ENCODE results near the gene NOLC1. TPM values are rescaled to one million over a fixed set of nuclear protein-coding genes. Genes with fewer than 3 reads are reported as not detected.

Gene NOLC1
- total and polyA plus RNA-seq, 4 donors, result 11.6 to 26.3 (median 20.4) TPM

DNA sequence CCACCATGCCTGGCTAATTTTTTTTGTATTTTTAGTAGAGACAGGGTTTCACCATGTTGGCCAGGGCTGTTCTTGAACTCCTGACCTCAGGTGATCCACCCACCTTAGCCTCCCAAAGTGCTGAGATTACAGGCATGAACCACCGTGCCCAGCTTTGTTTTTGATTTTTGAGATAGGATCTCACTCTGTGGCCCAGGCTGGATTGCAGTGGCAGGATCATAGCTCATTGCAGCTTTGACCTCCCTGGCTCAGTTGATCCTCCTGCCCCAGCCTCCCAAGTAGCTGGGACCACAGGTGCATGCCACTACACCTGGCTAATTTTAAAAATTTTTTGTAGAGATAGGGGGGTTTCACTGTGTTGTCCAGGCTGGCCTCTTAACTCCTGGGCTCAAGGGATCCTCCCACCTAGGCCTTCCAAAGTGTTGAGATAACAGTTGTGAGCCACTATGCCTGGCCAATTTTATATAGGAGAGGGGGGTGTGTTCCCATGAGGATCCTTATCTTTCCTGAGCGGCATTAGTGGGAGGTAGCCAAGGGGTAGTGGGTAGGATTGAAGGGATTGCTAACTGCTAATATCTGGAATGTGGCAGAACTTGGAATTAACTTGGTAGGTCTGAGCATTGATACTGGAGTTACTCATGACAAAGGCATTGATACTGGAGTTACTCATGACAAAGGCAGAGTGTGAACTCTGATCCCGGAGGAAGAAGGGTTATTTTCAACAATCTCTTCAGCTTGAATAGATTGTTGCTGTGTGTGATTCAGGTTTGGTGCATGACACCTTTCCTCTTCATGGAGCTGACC lies 1.0 kb upstream of the NOLC1 start:
- Histone ChIP-seq H3K27me3 (ENCODE audit: control insufficient read depth in 4 of 4, insufficient read depth in 4 of 4, low read length in 3 of 4) (no peaks in the 10 kb centered on the region), H3K9me3 (ENCODE audit: control insufficient read depth in 4 of 4, low read length in 3 of 4) (no peaks in the 10 kb centered on the region), H3K27ac (ENCODE audit: low read depth in 1 of 2, low read length in 2 of 2) (peak overlapping the region; percentile 85 to 90), H3K36me3 (ENCODE audit: control insufficient read depth in 4 of 4, insufficient read depth in 3 of 4, low read depth in 1 of 4, low read length in 3 of 4) (peaks cover 3 to 35% (median 17%) of the 10 kb centered on the region in 4 donors), H3K4me3 (ENCODE audit: low read depth in 1 of 3, low read length in 3 of 3) (peak overlapping the region in 2 of 3 donors; percentile 29 to 39), H3K4me1 (ENCODE audit: control insufficient read depth in 4 of 4, insufficient read depth in 4 of 4, low read length in 3 of 4) (peaks cover 2 to 19% (median 12%) of the 10 kb centered on the region in 4 donors), H3K9ac (ENCODE audit: low read depth in 1 of 2, low read length in 2 of 2) (no peak overlapping the region)
- 85% methylated on average over 3 of the region's 3 CpGs for WGBS
- no peak for TF ChIP-seq FOXA2 (IDR thresholded peaks at IDR 0.05)
- TF ChIP-seq HNF4A (conservative IDR thresholded peaks at IDR 0.05), result no peak
- no peak for TF ChIP-seq YY1 (IDR thresholded peaks at IDR 0.05)
- TF ChIP-seq EGR1 (IDR thresholded peaks at IDR 0.05; ENCODE audit: low read depth in 2 of 2), result no peak
- TF ChIP-seq, protein P1, sequence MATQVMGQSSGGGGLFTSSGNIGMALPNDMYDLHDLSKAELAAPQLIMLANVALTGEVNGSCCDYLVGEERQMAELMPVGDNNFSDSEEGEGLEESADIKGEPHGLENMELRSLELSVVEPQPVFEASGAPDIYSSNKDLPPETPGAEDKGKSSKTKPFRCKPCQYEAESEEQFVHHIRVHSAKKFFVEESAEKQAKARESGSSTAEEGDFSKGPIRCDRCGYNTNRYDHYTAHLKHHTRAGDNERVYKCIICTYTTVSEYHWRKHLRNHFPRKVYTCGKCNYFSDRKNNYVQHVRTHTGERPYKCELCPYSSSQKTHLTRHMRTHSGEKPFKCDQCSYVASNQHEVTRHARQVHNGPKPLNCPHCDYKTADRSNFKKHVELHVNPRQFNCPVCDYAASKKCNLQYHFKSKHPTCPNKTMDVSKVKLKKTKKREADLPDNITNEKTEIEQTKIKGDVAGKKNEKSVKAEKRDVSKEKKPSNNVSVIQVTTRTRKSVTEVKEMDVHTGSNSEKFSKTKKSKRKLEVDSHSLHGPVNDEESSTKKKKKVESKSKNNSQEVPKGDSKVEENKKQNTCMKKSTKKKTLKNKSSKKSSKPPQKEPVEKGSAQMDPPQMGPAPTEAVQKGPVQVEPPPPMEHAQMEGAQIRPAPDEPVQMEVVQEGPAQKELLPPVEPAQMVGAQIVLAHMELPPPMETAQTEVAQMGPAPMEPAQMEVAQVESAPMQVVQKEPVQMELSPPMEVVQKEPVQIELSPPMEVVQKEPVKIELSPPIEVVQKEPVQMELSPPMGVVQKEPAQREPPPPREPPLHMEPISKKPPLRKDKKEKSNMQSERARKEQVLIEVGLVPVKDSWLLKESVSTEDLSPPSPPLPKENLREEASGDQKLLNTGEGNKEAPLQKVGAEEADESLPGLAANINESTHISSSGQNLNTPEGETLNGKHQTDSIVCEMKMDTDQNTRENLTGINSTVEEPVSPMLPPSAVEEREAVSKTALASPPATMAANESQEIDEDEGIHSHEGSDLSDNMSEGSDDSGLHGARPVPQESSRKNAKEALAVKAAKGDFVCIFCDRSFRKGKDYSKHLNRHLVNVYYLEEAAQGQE (IDR thresholded peaks at IDR 0.05), result no peak
- no peak for TF ChIP-seq SP1 (IDR thresholded peaks at IDR 0.05)
- no peak for TF ChIP-seq NR2F2 (IDR thresholded peaks at IDR 0.05)
- no peak for TF ChIP-seq GABPA (IDR thresholded peaks at IDR 0.05 in 1 of 2, conservative IDR thresholded peaks at IDR 0.05 in 1 of 2)
- DNase-seq (ENCODE audit: low spot score), result no peak

DNA sequence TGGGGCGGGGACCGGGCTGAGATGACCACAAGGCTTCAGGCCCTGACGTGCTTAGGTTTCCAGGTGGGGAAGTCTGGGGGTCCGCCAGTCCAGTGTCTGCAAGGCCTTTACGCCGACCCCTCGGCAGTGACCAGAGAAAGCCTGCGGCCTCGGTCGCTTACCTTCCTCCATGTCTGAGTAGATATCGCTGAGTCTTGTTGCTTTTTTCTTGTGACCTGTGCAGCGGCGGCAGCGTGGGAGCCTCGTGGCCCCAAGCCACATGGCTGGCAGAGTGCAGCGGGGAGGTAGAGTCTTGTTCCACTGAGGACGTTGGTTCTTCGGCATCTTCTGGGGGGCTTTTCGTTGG lies 329 bp downstream of the NOLC1 start:
- Histone ChIP-seq H3K4me3 (ENCODE audit: low read depth in 1 of 3, low read length in 3 of 3) (peak overlapping the region; percentile 70 to 100 (median 77)), H3K9ac (ENCODE audit: low read depth in 1 of 2, low read length in 2 of 2) (peak overlapping the region; percentile 4 to 98), H3K27me3 (ENCODE audit: control insufficient read depth in 4 of 4, insufficient read depth in 4 of 4, low read length in 3 of 4) (no peaks in the 10 kb centered on the region), H3K27ac (ENCODE audit: low read depth in 1 of 2, low read length in 2 of 2) (peak overlapping the region; percentile 77 to 87), H3K9me3 (ENCODE audit: control insufficient read depth in 4 of 4, low read length in 3 of 4) (no peaks in the 10 kb centered on the region), H3K4me1 (ENCODE audit: control insufficient read depth in 4 of 4, insufficient read depth in 4 of 4, low read length in 3 of 4) (peaks cover 2 to 25% (median 12%) of the 10 kb centered on the region in 4 donors), H3K36me3 (ENCODE audit: control insufficient read depth in 4 of 4, insufficient read depth in 3 of 4, low read depth in 1 of 4, low read length in 3 of 4) (peaks cover 6 to 31% (median 21%) of the 10 kb centered on the region in 4 donors)
- WGBS, result under 1% methylated on average over 19 of the region's 19 CpGs
- no peak for DNase-seq (ENCODE audit: low spot score)
- TF ChIP-seq EGR1 (IDR thresholded peaks at IDR 0.05; ENCODE audit: low read depth in 2 of 2) (no peak), HNF4G (IDR thresholded peaks at IDR 0.05) (no peak), FOXA1 (IDR thresholded peaks at IDR 0.05) (no peak), NR2F2 (IDR thresholded peaks at IDR 0.05) (no peak), FOXA2 (IDR thresholded peaks at IDR 0.05) (no peak), GABPA (IDR thresholded peaks at IDR 0.05 in 1 of 2, conservative IDR thresholded peaks at IDR 0.05 in 1 of 2) (no peak), RXRA (IDR thresholded peaks at IDR 0.05) (no peak), JUND (IDR thresholded peaks at IDR 0.05) (no peak), TAF1 (conservative IDR thresholded peaks at IDR 0.05) (no peak), SP1 (IDR thresholded peaks at IDR 0.05) (no peak), RAD21 (IDR thresholded peaks at IDR 0.05) (no peak)
- TF ChIP-seq, protein P1 (IDR thresholded peaks at IDR 0.05), result no peak
- TF ChIP-seq, protein P2, sequence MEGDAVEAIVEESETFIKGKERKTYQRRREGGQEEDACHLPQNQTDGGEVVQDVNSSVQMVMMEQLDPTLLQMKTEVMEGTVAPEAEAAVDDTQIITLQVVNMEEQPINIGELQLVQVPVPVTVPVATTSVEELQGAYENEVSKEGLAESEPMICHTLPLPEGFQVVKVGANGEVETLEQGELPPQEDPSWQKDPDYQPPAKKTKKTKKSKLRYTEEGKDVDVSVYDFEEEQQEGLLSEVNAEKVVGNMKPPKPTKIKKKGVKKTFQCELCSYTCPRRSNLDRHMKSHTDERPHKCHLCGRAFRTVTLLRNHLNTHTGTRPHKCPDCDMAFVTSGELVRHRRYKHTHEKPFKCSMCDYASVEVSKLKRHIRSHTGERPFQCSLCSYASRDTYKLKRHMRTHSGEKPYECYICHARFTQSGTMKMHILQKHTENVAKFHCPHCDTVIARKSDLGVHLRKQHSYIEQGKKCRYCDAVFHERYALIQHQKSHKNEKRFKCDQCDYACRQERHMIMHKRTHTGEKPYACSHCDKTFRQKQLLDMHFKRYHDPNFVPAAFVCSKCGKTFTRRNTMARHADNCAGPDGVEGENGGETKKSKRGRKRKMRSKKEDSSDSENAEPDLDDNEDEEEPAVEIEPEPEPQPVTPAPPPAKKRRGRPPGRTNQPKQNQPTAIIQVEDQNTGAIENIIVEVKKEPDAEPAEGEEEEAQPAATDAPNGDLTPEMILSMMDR (IDR thresholded peaks at IDR 0.05; ENCODE audit: low read depth, low read length, missing input control), result no peak
- TF ChIP-seq, protein P3, sequence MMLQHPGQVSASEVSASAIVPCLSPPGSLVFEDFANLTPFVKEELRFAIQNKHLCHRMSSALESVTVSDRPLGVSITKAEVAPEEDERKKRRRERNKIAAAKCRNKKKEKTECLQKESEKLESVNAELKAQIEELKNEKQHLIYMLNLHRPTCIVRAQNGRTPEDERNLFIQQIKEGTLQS (IDR thresholded peaks at IDR 0.05), result no peak

Measured in liver (tissue), 9 donors.